LNCAP (cell line): ENCODE measurements around the gene TUBB2B.

ENCODE experiments used
- TF ChIP-seq, protein P1 (sequence below): fragments of 450-650 bp; IDR thresholded peaks from 2 replicates; pipeline ENCODE4 v1.5.1; 2017; ENCODE audit warnings: mild to moderate bottlenecking

TUBB2B gene

DNA sequence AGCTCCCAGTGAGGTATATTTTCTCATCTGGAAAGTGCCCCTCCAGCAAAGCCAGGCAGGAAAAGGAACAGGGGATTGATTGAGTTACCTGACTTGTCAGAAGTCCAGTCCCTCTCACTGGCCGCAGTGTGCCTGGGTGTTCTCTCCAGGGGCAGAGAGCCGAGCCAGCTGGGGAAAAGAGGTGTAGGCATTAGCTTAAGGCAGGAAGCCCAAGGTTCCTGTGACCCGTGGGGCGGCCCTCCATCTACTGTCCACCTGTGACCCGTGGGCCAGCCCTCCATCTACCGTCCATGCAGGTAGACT is 34.0 kb upstream of the TUBB2B start:
- TF ChIP-seq, protein P1, sequence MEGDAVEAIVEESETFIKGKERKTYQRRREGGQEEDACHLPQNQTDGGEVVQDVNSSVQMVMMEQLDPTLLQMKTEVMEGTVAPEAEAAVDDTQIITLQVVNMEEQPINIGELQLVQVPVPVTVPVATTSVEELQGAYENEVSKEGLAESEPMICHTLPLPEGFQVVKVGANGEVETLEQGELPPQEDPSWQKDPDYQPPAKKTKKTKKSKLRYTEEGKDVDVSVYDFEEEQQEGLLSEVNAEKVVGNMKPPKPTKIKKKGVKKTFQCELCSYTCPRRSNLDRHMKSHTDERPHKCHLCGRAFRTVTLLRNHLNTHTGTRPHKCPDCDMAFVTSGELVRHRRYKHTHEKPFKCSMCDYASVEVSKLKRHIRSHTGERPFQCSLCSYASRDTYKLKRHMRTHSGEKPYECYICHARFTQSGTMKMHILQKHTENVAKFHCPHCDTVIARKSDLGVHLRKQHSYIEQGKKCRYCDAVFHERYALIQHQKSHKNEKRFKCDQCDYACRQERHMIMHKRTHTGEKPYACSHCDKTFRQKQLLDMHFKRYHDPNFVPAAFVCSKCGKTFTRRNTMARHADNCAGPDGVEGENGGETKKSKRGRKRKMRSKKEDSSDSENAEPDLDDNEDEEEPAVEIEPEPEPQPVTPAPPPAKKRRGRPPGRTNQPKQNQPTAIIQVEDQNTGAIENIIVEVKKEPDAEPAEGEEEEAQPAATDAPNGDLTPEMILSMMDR: no peak

DNA sequence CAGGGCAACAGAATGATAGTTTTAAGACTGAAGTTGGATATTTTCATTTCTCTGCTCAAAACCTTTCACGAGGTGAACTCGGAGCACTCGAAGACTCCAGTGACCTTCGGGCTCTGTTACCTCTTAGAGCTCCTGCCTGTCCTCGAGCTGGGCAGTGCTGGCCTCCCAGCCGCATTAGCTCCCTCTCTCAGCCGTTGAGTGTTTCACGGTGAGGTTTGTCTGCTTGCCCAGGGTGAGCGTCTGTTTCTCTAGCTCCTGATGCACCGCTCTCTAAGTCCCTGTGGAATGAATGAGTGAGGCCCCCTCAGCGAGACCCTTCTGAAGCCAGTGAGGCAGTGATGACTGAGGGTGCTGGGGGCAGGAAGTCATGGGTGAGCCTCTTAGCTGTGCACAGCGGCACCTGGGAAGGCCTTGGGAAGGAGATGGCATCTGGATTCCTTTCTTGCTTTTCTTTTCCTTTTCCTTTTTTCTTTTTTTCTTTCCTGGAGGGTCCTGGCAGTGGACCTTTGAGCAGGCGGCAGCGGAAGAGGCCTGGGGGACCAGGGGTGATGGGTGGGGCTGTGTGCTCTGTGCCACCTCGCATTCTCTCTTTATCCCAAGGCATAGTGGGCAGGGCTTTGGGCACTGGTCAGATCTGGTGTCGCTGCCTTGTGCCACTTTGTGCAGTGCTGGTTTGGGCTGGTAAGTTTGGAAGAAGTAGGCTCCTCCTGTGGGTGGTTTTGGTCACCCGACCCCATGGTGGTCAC is 33.5 kb upstream of the TUBB2B start:
- TF ChIP-seq, protein P1: no peak

DNA sequence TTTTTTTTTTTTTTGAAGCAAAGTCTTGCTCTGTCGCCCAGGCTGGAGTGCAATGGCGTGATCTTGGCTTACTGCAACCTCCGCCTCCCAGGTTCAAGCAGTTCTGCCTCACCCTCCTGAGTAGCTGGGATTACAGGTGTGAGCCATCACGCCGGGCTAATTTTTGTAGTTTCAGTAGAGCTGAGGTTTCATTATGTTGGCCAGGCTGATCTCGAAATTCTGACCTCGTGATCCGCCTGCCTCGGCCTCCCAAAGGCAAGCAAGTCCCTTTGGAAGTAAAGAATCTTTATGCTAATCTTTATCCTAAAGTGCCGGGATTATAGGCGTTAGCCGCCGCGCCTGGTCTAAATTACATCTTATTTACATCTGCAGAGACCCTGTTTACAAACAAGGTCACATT is 32.8 kb upstream of the TUBB2B start:
- TF ChIP-seq, protein P1: no peak

DNA sequence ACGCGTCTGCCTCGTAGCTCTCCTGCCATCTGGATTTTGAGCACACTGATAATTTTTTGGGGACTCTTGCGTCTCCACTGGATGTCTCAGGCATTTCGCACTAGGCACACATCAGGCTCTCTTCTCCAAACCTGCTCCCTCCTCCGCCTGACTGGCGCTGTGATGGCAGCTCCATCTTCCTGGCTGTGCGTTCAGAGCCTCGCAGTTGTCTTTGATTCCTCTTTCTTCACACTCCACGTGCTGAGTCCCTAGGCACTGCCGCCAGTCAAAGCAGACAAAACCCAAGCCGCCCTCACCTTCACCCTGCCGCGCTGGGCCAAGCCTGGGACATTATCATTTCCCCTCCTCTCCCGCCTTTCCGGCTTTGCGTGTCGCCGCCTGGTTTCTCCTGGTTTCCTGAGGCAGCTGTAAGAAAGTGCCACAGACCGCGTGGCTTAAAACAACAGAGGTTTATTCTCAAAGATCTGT is 32.1 kb upstream of the TUBB2B start:
- TF ChIP-seq, protein P1: no peak

DNA sequence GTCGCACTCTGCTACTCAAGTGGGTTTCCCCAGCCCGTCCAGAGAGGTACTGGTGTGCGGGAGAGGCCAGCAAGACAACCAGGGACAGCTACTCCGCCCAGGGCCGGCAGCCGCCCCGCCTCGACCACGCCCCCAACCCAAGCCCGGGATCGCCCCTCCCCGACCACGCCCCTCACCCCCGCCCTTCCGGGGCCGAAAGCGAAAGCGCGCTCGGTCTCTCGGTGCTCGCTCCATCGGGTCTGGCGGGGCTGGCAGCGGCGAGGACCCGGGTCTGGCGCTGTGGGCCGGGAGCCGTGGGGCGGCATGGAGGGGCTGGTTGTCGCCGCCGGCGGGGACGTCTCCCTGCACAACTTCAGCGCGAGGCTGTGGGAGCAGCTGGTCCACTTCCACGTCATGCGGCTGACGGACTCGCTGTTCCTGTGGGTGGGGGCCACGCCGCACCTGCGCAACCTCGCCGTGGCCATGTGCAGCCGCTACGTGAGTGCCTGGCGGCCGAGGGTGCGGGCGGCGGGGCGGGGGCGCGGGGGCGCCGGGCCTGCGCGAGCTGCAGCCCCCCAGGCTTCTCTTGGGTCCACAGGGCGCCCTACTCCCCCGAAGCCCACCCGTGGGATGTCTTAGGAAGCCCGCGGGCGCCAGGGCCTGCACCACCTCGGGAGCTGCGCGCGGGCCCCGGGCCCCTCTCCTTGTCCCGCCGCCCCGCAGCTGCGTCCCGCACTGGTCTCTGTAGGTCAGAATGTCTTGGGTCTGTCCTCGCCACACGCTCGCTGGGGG is 31.5 kb upstream of the TUBB2B start, which contains the start of gene PSMG4:
PSMG4 (plus strand) TSS at position 228 of the 771 bp plus-strand sequence; CDS start at position 304, 76 bp downstream.
- TF ChIP-seq, protein P1: no peak

DNA sequence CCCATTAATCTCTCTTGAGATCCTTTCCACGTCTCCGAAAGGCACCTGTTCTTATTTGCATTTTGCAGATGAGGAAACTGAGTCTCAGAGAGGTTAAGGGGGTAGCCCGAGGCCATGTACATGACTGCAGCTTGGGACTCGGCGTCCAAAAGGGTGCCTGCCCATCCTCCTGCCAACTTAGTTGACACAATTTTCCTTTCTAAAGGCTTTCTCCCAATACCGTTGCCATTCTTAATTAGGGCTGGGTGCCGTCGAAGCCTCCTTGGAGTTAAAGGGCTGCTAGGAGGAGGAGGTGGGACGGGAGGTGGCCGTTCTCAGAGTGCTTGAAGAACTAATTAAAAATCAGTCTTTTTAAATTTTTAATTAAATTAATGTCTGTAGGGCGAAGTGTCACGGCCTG is 30.7 kb upstream of the TUBB2B start:
- TF ChIP-seq, protein P1: no peak

DNA sequence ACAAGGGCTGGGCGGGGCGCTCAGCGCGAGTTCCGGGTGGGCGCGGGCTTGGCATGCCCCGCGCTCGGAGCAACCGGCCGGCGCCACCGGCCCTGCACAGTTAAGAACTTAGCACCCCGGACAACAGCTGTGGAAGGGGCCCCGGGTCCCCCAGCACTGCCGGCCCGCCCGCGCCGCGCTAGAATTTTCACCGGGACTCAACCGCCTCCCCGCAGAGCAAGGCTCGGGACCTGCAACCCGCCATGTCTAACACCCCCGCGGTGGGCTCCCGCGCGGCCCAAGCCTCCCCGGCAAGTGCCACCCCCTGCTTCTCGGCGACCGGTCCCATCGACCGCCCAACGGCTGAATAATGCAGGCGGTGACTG is 26.1 kb upstream of the TUBB2B start:
- TF ChIP-seq, protein P1: no peak
